K562 (cell line): ENCODE results near the gene NKD1. TPM values are rescaled to one million over a fixed set of nuclear protein-coding genes. Genes with fewer than 3 reads are reported as not detected.
A peak's percentile ranks its signal among the peaks of the same experiment; 100 is the strongest.

Experiments
- CXXC5 ChIP-seq: fragments of 250-450 bp; sonication (Bioruptor Pico); IDR thresholded peaks from 2 replicates; pipeline ENCODE4 v1.8.0; 2022; ENCODE audit warnings: inconsistent platforms, mild to moderate bottlenecking, moderate library complexity
- ELF1 ChIP-seq: fragments of 200-800 bp; sonication (Bioruptor generic); IDR thresholded peaks from 2 replicates; pipeline ENCODE4 v1.6.1; 2016; ENCODE audit warnings: missing genetic modification characterization, missing compliant biosample characterization
- IRF2 ChIP-seq: sonication (generic); formaldehyde crosslinking; IDR thresholded peaks from 2 replicates; pipeline ENCODE4 v1.8.1; 2022; ENCODE audit warnings: mild to moderate bottlenecking, missing genetic modification reagents
- L3MBTL2 ChIP-seq: fragments of 450-650 bp; IDR thresholded peaks from 2 replicates; pipeline ENCODE4 v1.6.1; 2016; ENCODE audit warnings: mild to moderate bottlenecking, moderate library complexity
- NONO ChIP-seq, 2 experiments: fragments of 200-400 bp in 1 of 2; fragments of 450-650 bp in 1 of 2; formaldehyde crosslinking in 1 of 2; IDR thresholded peaks; 2 replicates each; pipeline ENCODE4 v1.6.1; 2017; ENCODE audit warnings: low read depth in 2 of 2, mild to moderate bottlenecking in 2 of 2, moderate library complexity in 2 of 2, low read length in 1 of 2
- SETDB1 ChIP-seq: IDR thresholded peaks from one replicate; pipeline ENCODE4 v1.6.1; 2012; ENCODE audit warnings: low read length, control low read depth, inconsistent platforms
- SIX5 ChIP-seq, 2 experiments: IDR thresholded peaks; 2 replicates each; pipeline ENCODE4 v1.6.1; 2011; ENCODE audit warnings: low read length in 2 of 2, borderline replicate concordance in 1 of 2, low read depth in 1 of 2, mild to moderate bottlenecking in 1 of 2, moderate library complexity in 1 of 2; ENCODE audit not compliant: insufficient read depth in 1 of 2
- TCFL5 ChIP-seq: fragments of 250-450 bp; sonication (Bioruptor Pico); conservative IDR thresholded peaks from 2 replicates; pipeline ENCODE4 v1.6.1; 2021; ENCODE audit warnings: mild to moderate bottlenecking, moderate library complexity, matching md5 sums
- polyA plus RNA-seq, 8 experiments: library from polyadenylated mRNA; depleted of rRNA in 4 of 8; stranded (reverse) in 5 of 8; unstranded in 3 of 8; fragments of >200 nt; fragmentation: Nextera tagmentation in 2 of 8; fragmentation: Illumina TruSeq in 1 of 8; extraction: Ambion mirVana in 2 of 8; extraction: Trizol in 1 of 8; gene quantifications; 2 replicates each; pipeline versions ENCODE4 v1.2.1 to v1.2.3, GENCODE V29; 2011 to 2014; ENCODE audit warnings: inconsistent platforms in 1 of 8, missing spikeins in 1 of 8
- total RNA-seq, 7 experiments: library from RNA; depleted of rRNA in 6 of 7; stranded (reverse); fragments of >200 nt in 6 of 7; fragmentation: Illumina TruSeq in 2 of 7; extraction: Trizol in 2 of 7; gene quantifications; 2 replicates each; pipeline versions ENCODE4 v1.2.1 to v1.2.3, GENCODE V29; 2011 to 2021; ENCODE audit warnings: low replicate concordance in 1 of 7
- TF ChIP-seq, protein P1 (sequence below): sonication (generic); formaldehyde crosslinking; IDR thresholded peaks from 2 replicates; pipeline ENCODE4 v1.5.0; 2020; ENCODE audit warnings: missing genetic modification reagents
- TF ChIP-seq, protein P2 (sequence below): fragments of 250-450 bp; sonication (Bioruptor Pico); IDR thresholded peaks from 2 replicates; pipeline ENCODE4 v1.8.0; 2022; ENCODE audit warnings: inconsistent platforms
- TF ChIP-seq, protein P3 (sequence below), 3 experiments: IDR thresholded peaks in 2 of 3; conservative IDR thresholded peaks in 1 of 3; 2 replicates each; pipeline ENCODE4 v1.5.1; 2011 to 2012; ENCODE audit warnings: low read length in 3 of 3, mild to moderate bottlenecking in 3 of 3, control low read depth in 2 of 3, improper control_type of control experiment in 1 of 3, inconsistent platforms in 1 of 3, low read depth in 1 of 3, mixed read lengths in 1 of 3, moderate library complexity in 1 of 3; ENCODE audit not compliant: insufficient read depth in 2 of 3
- TF ChIP-seq, protein P4 (sequence below), 3 experiments: fragments of 200-800 bp in 1 of 3; fragments of 250-450 bp in 1 of 3; fragments of 450-650 bp in 1 of 3; sonication (Bioruptor Pico) in 1 of 3; sonication (Bioruptor generic) in 1 of 3; formaldehyde crosslinking in 1 of 3; IDR thresholded peaks; 2 replicates each; pipeline versions ENCODE4 v1.6.1 to v1.8.0; 2016 to 2022; ENCODE audit warnings: mild to moderate bottlenecking in 2 of 3, missing genetic modification characterization in 2 of 3, missing compliant biosample characterization in 1 of 3, moderate library complexity in 1 of 3

Gene NKD1
- total and polyA plus RNA-seq, 9 of the 15 experiments (the other 6 are each of a cell fraction or from before 2014, with no cell fraction given) = under 0.01 to 0.24 (median 0.04) TPM; not detected in 2

DNA sequence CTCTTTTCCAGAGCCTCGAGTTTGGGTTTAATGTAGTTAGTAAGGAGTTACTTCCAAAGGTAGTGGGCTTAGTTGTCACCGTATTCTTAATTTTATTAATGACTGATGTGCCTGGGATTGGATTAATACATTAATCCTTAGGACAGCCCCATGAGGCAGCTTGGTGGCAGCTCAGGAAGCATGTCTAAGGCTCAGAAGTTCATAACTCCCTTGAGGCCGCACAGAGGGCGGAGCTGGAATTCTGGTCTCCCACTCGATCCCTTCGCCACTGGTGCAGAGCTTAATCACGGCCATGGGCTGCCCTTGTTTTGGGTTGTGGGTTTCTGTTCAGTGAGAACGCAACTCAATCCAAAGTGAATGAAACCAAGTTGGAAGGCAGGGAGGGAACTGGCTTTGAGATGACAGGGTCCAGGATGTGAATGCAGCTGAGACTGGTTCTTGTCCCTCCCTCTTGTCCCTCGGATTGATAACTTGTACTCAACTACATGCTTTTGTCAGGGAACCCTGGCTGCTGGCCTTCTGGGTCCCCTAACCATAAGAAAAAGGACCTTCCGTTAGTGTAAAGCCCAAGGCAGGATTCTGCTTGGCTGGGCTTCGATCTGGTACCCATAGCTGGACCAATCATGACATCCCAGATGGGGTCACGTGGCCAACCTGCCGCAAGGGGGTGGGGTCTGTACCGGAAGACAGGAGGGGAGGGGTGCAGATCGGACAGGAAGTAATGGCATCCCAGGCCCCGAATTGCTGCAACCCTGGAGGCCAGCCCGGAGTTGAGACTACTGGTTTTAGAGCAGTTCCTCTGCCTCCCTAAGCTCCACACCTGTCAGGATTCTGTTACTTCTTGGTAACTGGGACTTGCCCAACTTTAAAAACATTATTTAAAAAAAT lies 87.6 kb downstream of the NKD1 start (continued):
- TF ChIP-seq, protein P1, sequence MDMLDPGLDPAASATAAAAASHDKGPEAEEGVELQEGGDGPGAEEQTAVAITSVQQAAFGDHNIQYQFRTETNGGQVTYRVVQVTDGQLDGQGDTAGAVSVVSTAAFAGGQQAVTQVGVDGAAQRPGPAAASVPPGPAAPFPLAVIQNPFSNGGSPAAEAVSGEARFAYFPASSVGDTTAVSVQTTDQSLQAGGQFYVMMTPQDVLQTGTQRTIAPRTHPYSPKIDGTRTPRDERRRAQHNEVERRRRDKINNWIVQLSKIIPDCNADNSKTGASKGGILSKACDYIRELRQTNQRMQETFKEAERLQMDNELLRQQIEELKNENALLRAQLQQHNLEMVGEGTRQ = peak; percentile 90
- TF ChIP-seq, protein P2, sequence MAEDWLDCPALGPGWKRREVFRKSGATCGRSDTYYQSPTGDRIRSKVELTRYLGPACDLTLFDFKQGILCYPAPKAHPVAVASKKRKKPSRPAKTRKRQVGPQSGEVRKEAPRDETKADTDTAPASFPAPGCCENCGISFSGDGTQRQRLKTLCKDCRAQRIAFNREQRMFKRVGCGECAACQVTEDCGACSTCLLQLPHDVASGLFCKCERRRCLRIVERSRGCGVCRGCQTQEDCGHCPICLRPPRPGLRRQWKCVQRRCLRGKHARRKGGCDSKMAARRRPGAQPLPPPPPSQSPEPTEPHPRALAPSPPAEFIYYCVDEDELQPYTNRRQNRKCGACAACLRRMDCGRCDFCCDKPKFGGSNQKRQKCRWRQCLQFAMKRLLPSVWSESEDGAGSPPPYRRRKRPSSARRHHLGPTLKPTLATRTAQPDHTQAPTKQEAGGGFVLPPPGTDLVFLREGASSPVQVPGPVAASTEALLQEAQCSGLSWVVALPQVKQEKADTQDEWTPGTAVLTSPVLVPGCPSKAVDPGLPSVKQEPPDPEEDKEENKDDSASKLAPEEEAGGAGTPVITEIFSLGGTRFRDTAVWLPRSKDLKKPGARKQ (CRISPR knock-in tag) = no peak
- TF ChIP-seq TCFL5 (CRISPR knock-in tag) (no peak), ELF1 (0 out of 2 replicates have a peak, but pooled peaks have one; percentile 33), CXXC5 (CRISPR knock-in tag) (0 out of 2 replicates have a peak, but pooled peaks have one; percentile 19), SIX5 (IDR thresholded peaks at IDR 0.05; ENCODE audit: borderline replicate concordance in 1 of 2, insufficient read depth in 1 of 2, low read depth in 1 of 2, low read length in 2 of 2) (no peak), IRF2 (CRISPR knock-in tag) (no peak), SETDB1 (no peak), L3MBTL2 (peak; percentile 37; the same call in 1 of the 2 replicates), NONO (IDR thresholded peaks at IDR 0.05; ENCODE audit: low read depth in 2 of 2, low read length in 1 of 2) (no peak)
- TF ChIP-seq, protein P3, sequence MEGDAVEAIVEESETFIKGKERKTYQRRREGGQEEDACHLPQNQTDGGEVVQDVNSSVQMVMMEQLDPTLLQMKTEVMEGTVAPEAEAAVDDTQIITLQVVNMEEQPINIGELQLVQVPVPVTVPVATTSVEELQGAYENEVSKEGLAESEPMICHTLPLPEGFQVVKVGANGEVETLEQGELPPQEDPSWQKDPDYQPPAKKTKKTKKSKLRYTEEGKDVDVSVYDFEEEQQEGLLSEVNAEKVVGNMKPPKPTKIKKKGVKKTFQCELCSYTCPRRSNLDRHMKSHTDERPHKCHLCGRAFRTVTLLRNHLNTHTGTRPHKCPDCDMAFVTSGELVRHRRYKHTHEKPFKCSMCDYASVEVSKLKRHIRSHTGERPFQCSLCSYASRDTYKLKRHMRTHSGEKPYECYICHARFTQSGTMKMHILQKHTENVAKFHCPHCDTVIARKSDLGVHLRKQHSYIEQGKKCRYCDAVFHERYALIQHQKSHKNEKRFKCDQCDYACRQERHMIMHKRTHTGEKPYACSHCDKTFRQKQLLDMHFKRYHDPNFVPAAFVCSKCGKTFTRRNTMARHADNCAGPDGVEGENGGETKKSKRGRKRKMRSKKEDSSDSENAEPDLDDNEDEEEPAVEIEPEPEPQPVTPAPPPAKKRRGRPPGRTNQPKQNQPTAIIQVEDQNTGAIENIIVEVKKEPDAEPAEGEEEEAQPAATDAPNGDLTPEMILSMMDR (IDR thresholded peaks at IDR 0.05 in 2 of 3, conservative IDR thresholded peaks at IDR 0.05 in 1 of 3; ENCODE audit: insufficient read depth in 2 of 3, low read depth in 1 of 3, low read length in 3 of 3) = no peak
- TF ChIP-seq, protein P4, sequence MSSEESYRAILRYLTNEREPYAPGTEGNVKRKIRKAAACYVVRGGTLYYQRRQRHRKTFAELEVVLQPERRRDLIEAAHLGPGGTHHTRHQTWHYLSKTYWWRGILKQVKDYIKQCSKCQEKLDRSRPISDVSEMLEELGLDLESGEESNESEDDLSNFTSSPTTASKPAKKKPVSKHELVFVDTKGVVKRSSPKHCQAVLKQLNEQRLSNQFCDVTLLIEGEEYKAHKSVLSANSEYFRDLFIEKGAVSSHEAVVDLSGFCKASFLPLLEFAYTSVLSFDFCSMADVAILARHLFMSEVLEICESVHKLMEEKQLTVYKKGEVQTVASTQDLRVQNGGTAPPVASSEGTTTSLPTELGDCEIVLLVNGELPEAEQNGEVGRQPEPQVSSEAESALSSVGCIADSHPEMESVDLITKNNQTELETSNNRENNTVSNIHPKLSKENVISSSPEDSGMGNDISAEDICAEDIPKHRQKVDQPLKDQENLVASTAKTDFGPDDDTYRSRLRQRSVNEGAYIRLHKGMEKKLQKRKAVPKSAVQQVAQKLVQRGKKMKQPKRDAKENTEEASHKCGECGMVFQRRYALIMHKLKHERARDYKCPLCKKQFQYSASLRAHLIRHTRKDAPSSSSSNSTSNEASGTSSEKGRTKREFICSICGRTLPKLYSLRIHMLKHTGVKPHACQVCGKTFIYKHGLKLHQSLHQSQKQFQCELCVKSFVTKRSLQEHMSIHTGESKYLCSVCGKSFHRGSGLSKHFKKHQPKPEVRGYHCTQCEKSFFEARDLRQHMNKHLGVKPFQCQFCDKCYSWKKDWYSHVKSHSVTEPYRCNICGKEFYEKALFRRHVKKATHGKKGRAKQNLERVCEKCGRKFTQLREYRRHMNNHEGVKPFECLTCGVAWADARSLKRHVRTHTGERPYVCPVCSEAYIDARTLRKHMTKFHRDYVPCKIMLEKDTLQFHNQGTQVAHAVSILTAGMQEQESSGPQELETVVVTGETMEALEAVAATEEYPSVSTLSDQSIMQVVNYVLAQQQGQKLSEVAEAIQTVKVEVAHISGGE (CRISPR knock-in tag; IDR thresholded peaks at IDR 0.05) = peak in 2 of 3 experiments; percentile 55 to 70; a peak in 3 of 6 replicates
